CD4-positive, alpha-beta T cell (primary cell): Measurements from ENCODE around the gene EIF3I. TPM values are rescaled to one million over a fixed set of nuclear protein-coding genes. Genes with fewer than 3 reads are reported as not detected.
A peak's percentile ranks its signal among the peaks of the same experiment; 100 is the strongest.

Experiments used
- ATAC-seq: fragments of 200-7000 bp; cut with Tn5 transposase; one replicate; pipeline ENCODE4 v1.10.0; 2022; ENCODE audit warnings: mild to moderate bottlenecking; ENCODE audit not compliant: poor library complexity
- CTCF ChIA-PET: fragments of 350-600 bp; sonication (Branson Sonifier 250); formaldehyde crosslinking; loops from one replicate; lab custom pipeline; 2021; ENCODE audit warnings: antibody characterized with exemption, inconsistent platforms; lab: Charles Lee
- POLR2A ChIA-PET: fragments of 350-600 bp; sonication (Branson Sonifier 250); formaldehyde crosslinking; loops from one replicate; lab custom pipeline; 2021; ENCODE audit warnings: antibody characterized with exemption, inconsistent platforms; lab: Charles Lee
- DNase-seq, 14 experiments: peaks; one replicate each; pipeline ENCODE4 v3.0.0-alpha.2; 2013 to 2020; ENCODE audit warnings: mixed read lengths in 2 of 14
- H3K27ac ChIP-seq, 2 donors: one replicate each; pipeline versions ENCODE4 v1.5.1 to v1.7.0; 2013; ENCODE audit warnings: low read length in 2 of 2, low read depth in 1 of 2, mild to moderate bottlenecking in 1 of 2
- H3K27me3 ChIP-seq, 2 experiments: 1 replicate in 1 of 2; 2 replicates in 1 of 2; pipeline versions ENCODE4 v1.6.1 to v1.7.0; 2013; ENCODE audit warnings: low read length in 2 of 2, control low read depth in 1 of 2, mild to moderate bottlenecking in 1 of 2, moderate library complexity in 1 of 2; ENCODE audit not compliant: insufficient read depth in 2 of 2, control insufficient read depth in 1 of 2
- H3K36me3 ChIP-seq: one replicate; pipeline ENCODE4 v1.6.1; 2013; ENCODE audit warnings: low read length, control low read depth; ENCODE audit not compliant: insufficient read depth
- H3K4me1 ChIP-seq: one replicate; pipeline ENCODE4 v1.6.1; 2013; ENCODE audit warnings: low read length, control low read depth; ENCODE audit not compliant: insufficient read depth
- H3K4me3 ChIP-seq: one replicate; pipeline ENCODE4 v1.5.1; 2013; ENCODE audit warnings: mild to moderate bottlenecking, low read length, moderate library complexity
- H3K9me3 ChIP-seq, 2 experiments: 1 replicate in 1 of 2; 2 replicates in 1 of 2; pipeline versions ENCODE4 v1.6.1 to v1.7.0; 2013; ENCODE audit warnings: low read length in 2 of 2, mild to moderate bottlenecking in 2 of 2, control low read depth in 1 of 2, moderate library complexity in 1 of 2; ENCODE audit not compliant: control insufficient read depth in 1 of 2, insufficient read depth in 1 of 2
- H3K27ac Mint-ChIP-seq: one replicate; pipeline ENCODE4 v1.8.0; 2020; ENCODE audit warnings: mixed read lengths
- H3K27me3 Mint-ChIP-seq: one replicate; pipeline ENCODE4 v1.8.0; 2021; ENCODE audit warnings: mixed read lengths
- H3K36me3 Mint-ChIP-seq: one replicate; pipeline ENCODE4 v1.8.0; 2021; ENCODE audit warnings: low read depth, mixed read lengths
- H3K4me1 Mint-ChIP-seq: one replicate; pipeline ENCODE4 v1.8.0; 2021; ENCODE audit warnings: low read depth, mixed read lengths
- H3K4me3 Mint-ChIP-seq: one replicate; pipeline ENCODE4 v1.8.0; 2020; ENCODE audit warnings: mild to moderate bottlenecking, mixed read lengths
- H3K9me3 Mint-ChIP-seq: one replicate; pipeline ENCODE4 v1.8.0; 2020; ENCODE audit warnings: mixed read lengths
- CTCF ChIP-seq: fragments of 200-600 bp; IDR thresholded peaks from one replicate; pipeline ENCODE4 v1.8.0; 2022; ENCODE audit warnings: antibody characterized with exemption, mild to moderate bottlenecking
- intact Hi-C, 2 experiments: fragments of 100-400 bp; cut with DNase I in 1 of 2; cut with micrococcal nuclease in 1 of 2; formaldehyde crosslinking; loops; one replicate each; pipeline versions ENCODE4 v1.15.1 to v1.9.0; 2023 to 2025; cut with DNase I, micrococcal nuclease
- total RNA-seq, 174 experiments: library from RNA in 2 of 174; stranded (reverse) in 2 of 174; gene quantifications; one replicate each; pipeline ENCODE4 v1.2.3 and lab custom pipeline; 2021 to 2026

Gene EIF3I
- total RNA-seq, 2 experiments from 2014 or later = 103 to 110 TPM

- ATAC-seq = peak; percentile 89
- H3K4me3 ChIP-seq = peak overlapping the region; percentile 44
- peak overlapping the region; percentile 93 for H3K27ac Mint-ChIP-seq
- peak overlapping the region; percentile 60 to 78 for H3K27ac ChIP-seq
- H3K4me1 ChIP-seq = peaks cover 76% of the 10 kb centered on the region
- DNase-seq = peak; percentile 51 to 92 (median 84)
- peaks cover 57% of the 10 kb centered on the region for H3K36me3 ChIP-seq
- peaks cover 56% of the 10 kb centered on the region for H3K4me1 Mint-ChIP-seq
- no peak for TF ChIP-seq CTCF
- no peaks in the 10 kb centered on the region for H3K27me3 ChIP-seq
- intact Hi-C loops = loop anchor here (1.0 to 10.0 kb wide), 5 partner anchors 17 to 49 kb away; partner anchors contain the start of genes EIF3I (in 1 of the 2), LCK (in 1 of the 2) and TMEM234 (in 1 of the 2)
- peaks cover 78% of the 10 kb centered on the region for H3K36me3 Mint-ChIP-seq
- H3K9me3 Mint-ChIP-seq = no peaks in the 10 kb centered on the region
- ChIA-PET POLR2A (interaction anchor here (0.9 to 3.1 kb wide), 18 partner anchors 9 to 377 kb away, joined by 3 to 80 read pairs (median 5); partner anchors contain the start of genes BSDC1, FAM167B, LCK and MARCKSL1), CTCF (interaction anchor here (0.5 to 1.7 kb wide), 5 partner anchors 15 to 34 kb away, joined by 4 to 9 read pairs (median 4); no protein-coding TSS in a partner anchor)
- H3K4me3 Mint-ChIP-seq = peak overlapping the region; percentile 87
- no peaks in the 10 kb centered on the region for H3K27me3 Mint-ChIP-seq
- no peaks in the 10 kb centered on the region for H3K9me3 ChIP-seq
Measured at GRCh38 chr1:32273391-32274208, 51.4 kb downstream of the EIF3I start.

- no peak for ATAC-seq
- intact Hi-C loops = loop anchor here (2.0 to 10.0 kb wide), 3 partner anchors 16 to 50 kb away; partner anchors contain the start of genes EIF3I (in 1 of the 2) and TMEM234 (in 1 of the 2)
- H3K36me3 ChIP-seq = peaks cover 66% of the 10 kb centered on the region
Measured at GRCh38 chr1:32274646-32275340, 52.6 kb downstream of the EIF3I start.

More at GRCh38 chr1:32274646-32275340, 52.6 kb downstream of the EIF3I start:
- Mint-ChIP-seq H3K9me3 (no peaks in the 10 kb centered on the region), H3K4me3 (peak overlapping the region; percentile 87), H3K27ac (peak overlapping the region; percentile 93), H3K4me1 (peaks cover 62% of the 10 kb centered on the region), H3K27me3 (no peaks in the 10 kb centered on the region), H3K36me3 (peaks cover 87% of the 10 kb centered on the region)
- TF ChIP-seq CTCF = no peak
- Histone ChIP-seq H3K4me3 (peak overlapping the region; percentile 44), H3K9me3 (no peaks in the 10 kb centered on the region), H3K4me1 (peaks cover 69% of the 10 kb centered on the region), H3K27ac (peak overlapping the region; percentile 60 to 78), H3K27me3 (no peaks in the 10 kb centered on the region)
- ChIA-PET CTCF (interaction anchor here (1.5 to 1.7 kb wide), 2 partner anchors 26 to 35 kb away, joined by 4 to 9 read pairs; no protein-coding TSS in a partner anchor), POLR2A (interaction anchor here (0.9 to 3.1 kb wide), 20 partner anchors 8 to 376 kb away, joined by 3 to 80 read pairs (median 5); partner anchors contain the start of genes BSDC1, FAM167B, HDAC1 and LCK)
- no peak for DNase-seq
